HEK293T (cell line): ENCODE measurements around the gene MFAP2.

Source experiments
- ARNT ChIP-seq: fragments of 450-650 bp; IDR thresholded peaks from 2 replicates; pipeline ENCODE4 v1.6.1; 2017; ENCODE audit warnings: mild to moderate bottlenecking
- BHLHE40 ChIP-seq: fragments of 450-650 bp; IDR thresholded peaks from 2 replicates; pipeline ENCODE4 v1.6.1; 2016; ENCODE audit warnings: mild to moderate bottlenecking, moderate library complexity, borderline replicate concordance
- CTBP1 ChIP-seq: fragments of 450-650 bp; IDR thresholded peaks from 2 replicates; pipeline ENCODE4 v1.6.1; 2016; ENCODE audit warnings: borderline replicate concordance
- ELF4 ChIP-seq: fragments of 450-650 bp; IDR thresholded peaks from 2 replicates; pipeline ENCODE4 v1.6.1; 2017; ENCODE audit warnings: antibody characterized with exemption
- FOXK2 ChIP-seq: fragments of 450-650 bp; IDR thresholded peaks from 2 replicates; pipeline ENCODE4 v1.6.1; 2016; ENCODE audit warnings: mild to moderate bottlenecking
- FOXM1 ChIP-seq: fragments of 450-650 bp; IDR thresholded peaks from 2 replicates; pipeline ENCODE4 v1.6.1; 2017; ENCODE audit warnings: mild to moderate bottlenecking, borderline replicate concordance
- HDGF ChIP-seq: fragments of 450-650 bp; IDR thresholded peaks from 2 replicates; pipeline ENCODE4 v1.6.1; 2017; ENCODE audit warnings: antibody characterized with exemption, borderline replicate concordance
- L3MBTL2 ChIP-seq: fragments of 450-650 bp; conservative IDR thresholded peaks from 2 replicates; pipeline ENCODE4 v1.6.1; 2016; ENCODE audit warnings: mild to moderate bottlenecking
- NFRKB ChIP-seq: fragments of 450-650 bp; IDR thresholded peaks from 2 replicates; pipeline ENCODE4 v1.6.1; 2016; ENCODE audit warnings: mild to moderate bottlenecking, moderate library complexity
- PKNOX1 ChIP-seq: fragments of 450-650 bp; IDR thresholded peaks from 2 replicates; pipeline ENCODE4 v1.6.1; 2016
- SP1 ChIP-seq: fragments of 450-650 bp; IDR thresholded peaks from 2 replicates; pipeline ENCODE4 v1.6.1; 2017
- SUZ12 ChIP-seq: fragments of 450-650 bp; IDR thresholded peaks from 2 replicates; pipeline ENCODE4 v1.6.1; 2016; ENCODE audit warnings: mild to moderate bottlenecking
- TARDBP ChIP-seq: fragments of 450-650 bp; IDR thresholded peaks from 2 replicates; pipeline ENCODE4 v1.6.1; 2016
- ZNF384 ChIP-seq: fragments of 450-650 bp; IDR thresholded peaks from 2 replicates; pipeline ENCODE4 v1.6.1; 2016

- TF ChIP-seq SP1 (no peak), ARNT (no peak), FOXM1 (no peak), SUZ12 (no peak), ELF4 (no peak), HDGF (no peak), NFRKB (no peak), ZNF384 (no peak), FOXK2 (no peak), PKNOX1 (no peak), CTBP1 (no peak), BHLHE40 (no peak), TARDBP (no peak), L3MBTL2 (no peak)
Observed at GRCh38 chr1:16992102-16992501, 11.7 kb upstream of the MFAP2 start.
